Measurements from ENCODE around the gene CDC42EP5.

- TF ChIP-seq CTCF (IDR thresholded peaks at IDR 0.05) (no peak), POLR2A (IDR thresholded peaks at IDR 0.05; ENCODE audit: low read depth) (no peak)
These were observed 54.8 kb downstream of the CDC42EP5 start for GRCh38 chr19:54418030-54418929.
